K562 treated with DMSO at 1 percent for 4 hours (cell line): ENCODE data around the gene LGALS7. TPM values are rescaled to one million over a fixed set of nuclear protein-coding genes. Genes with fewer than 3 reads are reported as not detected.

Experiments
- total RNA-seq: library from RNA; unstranded; fragments of 300-600 nt; gene quantifications from 2 replicates; pipeline ENCODE4 v1.2.3, GENCODE V29; 2022; ENCODE audit not compliant: insufficient read depth

Gene LGALS7
- not detected in 2 replicates for total RNA-seq

GRCh38 chr19:38773469-38774177, at the start of gene LGALS7:
Gene LGALS7, minus strand, starts transcription at chr19:38773517. Its CDS starts 25 bp downstream, at chr19:38773492.

GRCh38 chr19:38812841-38813320, 39.6 kb upstream of the LGALS7 start, which contains the start of gene LGALS4:
Gene LGALS4, minus strand, starts transcription at chr19:38812945. Its CDS starts 59 bp downstream, at chr19:38812886.

GRCh38 chr19:38788478-38789243, 15.3 kb upstream of the LGALS7 start, which contains the start of gene LGALS7B:
Gene LGALS7B, plus strand, starts transcription at chr19:38789200. Its CDS starts 27 bp downstream, at chr19:38789227.

GRCh38 chr19:38744298-38744681, 29.0 kb downstream of the LGALS7 start, which contains the start of gene CAPN12:
Gene CAPN12, minus strand, starts transcription at chr19:38744474. Its CDS starts 309 bp downstream, at chr19:38744165.

Other genes starting within 250 kb of the LGALS7 start
- 0.82 and 2.6 TPM in 2 replicates for gene MAP4K1, start 155.6 kb downstream of the LGALS7 start, total RNA-seq
- 631 and 662 TPM in 2 replicates for gene EIF3K, start 154.3 kb downstream of the LGALS7 start, total RNA-seq
- gene ACTN4, start 125.9 kb downstream of the LGALS7 start, total RNA-seq = 322 and 331 TPM in 2 replicates
- gene CAPN12, start 29.0 kb downstream of the LGALS7 start, total RNA-seq = 1.3 TPM in 1 of 2 replicates, not detected in the other
- gene LGALS7B, start 15.7 kb upstream of the LGALS7 start, total RNA-seq = not detected in 2 replicates
- gene LGALS4, start 39.4 kb upstream of the LGALS7 start, total RNA-seq = 1.7 and 3.3 TPM in 2 replicates
- 280 and 332 TPM in 2 replicates for gene ECH1, start 58.3 kb upstream of the LGALS7 start, total RNA-seq
- gene HNRNPL, start 76.5 kb upstream of the LGALS7 start, total RNA-seq = 303 and 331 TPM in 2 replicates
- gene RINL, start 104.8 kb upstream of the LGALS7 start, total RNA-seq = 5.3 and 9.5 TPM in 2 replicates
- gene SIRT2, start 126.1 kb upstream of the LGALS7 start, total RNA-seq = 58.7 and 68.7 TPM in 2 replicates
- 29.9 and 42.7 TPM in 2 replicates for gene NFKBIB, start 126.5 kb upstream of the LGALS7 start, total RNA-seq
- not detected in 2 replicates for gene CCER2, start 138.7 kb upstream of the LGALS7 start, total RNA-seq
- 27.9 and 33.7 TPM in 2 replicates for gene SARS2, start 157.2 kb upstream of the LGALS7 start, total RNA-seq
- 78.2 and 84.1 TPM in 2 replicates for gene MRPS12, start 157.4 kb upstream of the LGALS7 start, total RNA-seq
- gene FBXO17, start 202.2 kb upstream of the LGALS7 start, total RNA-seq = 28.7 and 37.3 TPM in 2 replicates